Left renal pelvis (tissue), 4 donors: Measurements from ENCODE around the gene NDUFA5. TPM values are rescaled to one million over a fixed set of nuclear protein-coding genes. Genes with fewer than 3 reads are reported as not detected.
A peak's percentile ranks its signal among the peaks of the same experiment; 100 is the strongest.

Experiments
- DNase-seq, 4 donors: peaks; one replicate each; pipeline ENCODE4 v3.0.0-alpha.2; 2013; ENCODE audit warnings: low read depth in 4 of 4, low spot score in 3 of 4
- polyA plus RNA-seq, 4 donors: library from polyadenylated mRNA; unstranded; fragments of 120-200 nt; gene quantifications; one replicate each; pipeline ENCODE4 v1.2.1, GENCODE V29; 2013; ENCODE audit not compliant: insufficient read length in 4 of 4

Gene NDUFA5
- 100 to 1,000 TPM; 127 to 283 (median 213) TPM for polyA plus RNA-seq

- DNase-seq = peak; percentile 98 to 99 (median 98)
Observed at GRCh38 chr7:123557398-123558288, at the start of gene NDUFA5. Gene NDUFA5, minus strand, starts transcription at chr7:123557818. Its CDS starts 23 bp downstream, at chr7:123557795.

- DNase-seq = no peak
Observed at GRCh38 chr7:123604739-123605138, 47.1 kb upstream of the NDUFA5 start.

- no peak for DNase-seq
Observed at GRCh38 chr7:123602648-123603047, 45.0 kb upstream of the NDUFA5 start.

- DNase-seq = no peak
Observed at GRCh38 chr7:123601530-123601929, 43.9 kb upstream of the NDUFA5 start, which contains the start of gene ASB15. Gene ASB15, plus strand, starts transcription at chr7:123601821. Its CDS starts 12,682 bp downstream, at chr7:123614503.

GRCh38 chr7:123600876-123601275 lies 43.3 kb upstream of the NDUFA5 start:
- no peak for DNase-seq

- DNase-seq = no peak
Observed at GRCh38 chr7:123599766-123600165, 42.1 kb upstream of the NDUFA5 start.

- DNase-seq = no peak
Observed at GRCh38 chr7:123598657-123599056, 41.0 kb upstream of the NDUFA5 start.

- no peak for DNase-seq
Observed at GRCh38 chr7:123594813-123595241, 37.2 kb upstream of the NDUFA5 start.

- no peak for DNase-seq
Observed at GRCh38 chr7:123588376-123588775, 30.8 kb upstream of the NDUFA5 start.

GRCh38 chr7:123583821-123584220 lies 26.2 kb upstream of the NDUFA5 start:
- DNase-seq = no peak

GRCh38 chr7:123581162-123581459 lies 23.5 kb upstream of the NDUFA5 start:
- no peak for DNase-seq

- DNase-seq = peak in 1 of 4 donors; percentile 19
Observed at GRCh38 chr7:123580406-123581161, 23.0 kb upstream of the NDUFA5 start.

- DNase-seq = no peak
Observed at GRCh38 chr7:123579416-123579815, 21.8 kb upstream of the NDUFA5 start.

- no peak for DNase-seq
Observed at GRCh38 chr7:123573896-123574467, 16.4 kb upstream of the NDUFA5 start.

- no peak for DNase-seq
Observed at GRCh38 chr7:123573341-123573740, 15.7 kb upstream of the NDUFA5 start.

- no peak for DNase-seq
Observed at GRCh38 chr7:123571684-123572083, 14.1 kb upstream of the NDUFA5 start.

- no peak for DNase-seq
Observed at GRCh38 chr7:123571187-123571586, 13.6 kb upstream of the NDUFA5 start.

GRCh38 chr7:123570390-123571182 lies 13.0 kb upstream of the NDUFA5 start:
- no peak for DNase-seq

GRCh38 chr7:123569352-123570010 lies 11.9 kb upstream of the NDUFA5 start:
- no peak for DNase-seq

- DNase-seq = no peak
Observed at GRCh38 chr7:123562121-123562520, 4.5 kb upstream of the NDUFA5 start.
